ENCODE results near the gene DIRAS1.

DIRAS1 gene

DNA sequence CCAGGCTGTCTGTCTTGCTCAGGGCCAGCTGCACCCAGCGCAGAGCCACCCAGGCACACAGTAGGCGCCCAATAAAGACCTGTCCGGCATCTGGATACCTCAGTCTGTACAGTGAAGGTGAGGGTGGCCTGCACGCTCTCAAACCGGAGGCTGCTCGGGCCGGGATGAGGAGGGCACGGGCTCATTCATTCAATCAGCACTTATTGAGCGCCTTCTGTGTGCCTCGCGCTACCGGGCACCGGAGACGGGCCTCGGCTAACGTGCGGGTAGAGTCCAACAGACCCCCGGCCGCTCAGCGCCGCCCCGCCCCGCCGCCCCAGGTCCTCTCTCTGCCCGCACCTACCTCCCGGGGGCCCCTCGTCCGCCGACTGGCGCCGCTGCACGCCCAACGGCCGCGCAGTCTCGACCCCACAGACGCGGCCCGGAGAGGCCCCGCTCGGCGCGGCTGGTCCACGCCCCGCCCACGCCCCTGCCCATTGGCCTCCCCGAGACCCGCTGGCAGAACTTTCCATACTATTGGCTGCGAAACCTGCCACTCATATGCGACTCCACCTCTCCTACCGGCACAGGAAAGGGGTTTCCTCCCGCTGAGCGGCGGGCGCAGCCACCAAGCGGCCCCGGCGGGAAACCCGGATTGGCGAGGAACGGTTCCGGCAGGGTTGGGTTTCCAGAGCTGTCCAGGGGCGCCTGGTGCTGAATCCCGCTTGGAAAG is 18.6 kb upstream of the DIRAS1 start, which contains the start of gene SLC39A3:
Gene SLC39A3, minus strand, starts transcription at position 416 of the 712 bp plus-strand sequence. CDS start 2,760 bp downstream, outside the sequence.
- TF ChIP-seq ZNF274 (IDR thresholded peaks at IDR 0.05; ENCODE audit: low read depth, low read length), result no peak

DNA sequence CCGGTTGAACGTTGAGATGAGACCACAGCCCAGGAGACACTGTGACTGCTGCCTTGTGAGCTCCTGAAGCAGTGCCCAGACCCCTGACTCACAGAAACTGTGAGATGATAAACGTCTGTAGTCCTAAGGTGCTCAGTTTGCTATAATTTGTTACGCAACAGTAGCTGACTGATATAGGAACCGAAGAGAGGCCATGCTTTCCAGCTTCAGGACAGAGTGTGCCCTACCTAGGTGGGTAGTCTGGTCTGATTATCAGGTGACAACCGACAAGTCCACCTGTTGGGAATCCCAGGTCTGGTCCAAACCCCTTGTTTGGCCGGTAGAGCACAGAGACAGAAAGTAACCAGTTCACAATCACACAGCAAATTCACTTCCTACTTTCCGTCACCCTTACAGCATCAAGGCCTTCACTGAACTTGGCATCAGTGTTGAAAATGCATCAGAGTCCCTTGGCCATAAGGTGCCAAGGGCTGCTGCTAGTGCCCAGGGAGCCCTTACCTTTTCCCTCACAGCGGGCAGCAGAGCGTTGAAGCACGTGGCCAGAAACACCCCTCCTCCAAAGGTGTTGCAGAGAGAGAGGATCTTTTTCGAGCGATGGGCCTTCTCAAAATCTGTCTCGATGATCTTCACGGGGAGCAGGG is 15.5 kb upstream of the DIRAS1 start:
- no peak overlapping the region for H3K4me3 ChIP-seq (ENCODE audit: low read length)

More for the DNA sequence above, 18.6 kb upstream of the DIRAS1 start, which contains the start of gene SLC39A3:
- H3K4me3 ChIP-seq (ENCODE audit: low read length), result peak within 1 kb of the TSS; percentile 91

DNA sequence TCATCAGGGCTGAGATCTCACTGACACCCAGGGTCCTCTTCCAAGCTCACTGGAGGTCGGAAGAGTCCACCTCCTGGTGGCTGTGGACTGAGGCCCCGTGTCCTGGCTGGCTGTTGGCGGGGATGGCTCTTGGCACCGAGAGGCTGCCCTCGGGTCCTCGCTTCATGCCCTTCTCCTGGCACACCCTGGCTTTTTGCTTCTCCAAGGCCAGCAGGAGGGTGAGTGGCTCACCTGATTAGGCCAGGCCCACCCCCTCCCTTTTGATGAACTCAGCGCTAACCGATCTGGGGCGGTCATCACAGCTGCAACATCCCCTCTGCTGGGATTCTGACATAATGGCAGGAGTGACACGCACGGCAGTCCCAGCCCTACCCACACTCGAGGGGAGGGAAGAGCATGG is 14.2 kb upstream of the DIRAS1 start:
- no peak for TF ChIP-seq ZNF274 (IDR thresholded peaks at IDR 0.05; ENCODE audit: low read depth, low read length)
- H3K4me3 ChIP-seq (ENCODE audit: low read length), result no peak overlapping the region

More for the DNA sequence above, 15.5 kb upstream of the DIRAS1 start:
- no peak for TF ChIP-seq ZNF274 (IDR thresholded peaks at IDR 0.05; ENCODE audit: low read depth, low read length)

DNA sequence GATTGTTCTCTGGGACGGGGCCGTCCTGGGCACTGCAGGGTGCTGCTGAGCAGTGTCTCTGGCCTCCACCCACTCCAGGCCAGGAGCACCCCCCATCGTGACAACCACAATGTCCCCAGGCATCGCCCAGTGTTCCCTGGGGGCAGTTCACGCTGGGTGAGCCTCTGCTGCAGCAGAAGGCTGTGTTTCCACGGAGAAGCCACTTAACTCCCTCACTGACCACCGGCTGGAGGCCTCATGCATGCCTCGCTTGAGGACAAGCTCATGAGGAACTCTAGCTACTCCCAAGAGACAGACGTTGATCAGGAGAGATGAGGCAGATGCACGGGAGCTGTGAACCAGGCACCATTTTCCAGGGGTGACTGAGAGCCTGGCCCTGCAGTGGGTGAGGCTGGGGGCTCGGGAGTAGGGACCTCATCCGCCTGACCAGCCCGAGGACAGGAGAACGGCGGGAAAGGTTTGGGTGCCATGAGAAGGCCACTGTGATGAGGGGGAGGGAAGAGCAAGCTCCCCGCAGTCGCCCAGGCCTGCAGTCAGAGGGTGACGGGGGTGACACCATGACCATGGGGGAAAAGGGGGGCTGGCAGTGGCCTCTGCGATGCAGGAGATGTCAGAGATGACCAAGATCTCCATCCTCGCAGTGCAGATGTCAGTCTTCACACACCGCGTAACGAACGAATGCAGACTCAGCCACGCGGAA is 13.6 kb upstream of the DIRAS1 start:
- no peak for TF ChIP-seq ZNF274 (IDR thresholded peaks at IDR 0.05; ENCODE audit: low read depth, low read length)
- H3K4me3 ChIP-seq (ENCODE audit: low read length), result no peak overlapping the region

DNA sequence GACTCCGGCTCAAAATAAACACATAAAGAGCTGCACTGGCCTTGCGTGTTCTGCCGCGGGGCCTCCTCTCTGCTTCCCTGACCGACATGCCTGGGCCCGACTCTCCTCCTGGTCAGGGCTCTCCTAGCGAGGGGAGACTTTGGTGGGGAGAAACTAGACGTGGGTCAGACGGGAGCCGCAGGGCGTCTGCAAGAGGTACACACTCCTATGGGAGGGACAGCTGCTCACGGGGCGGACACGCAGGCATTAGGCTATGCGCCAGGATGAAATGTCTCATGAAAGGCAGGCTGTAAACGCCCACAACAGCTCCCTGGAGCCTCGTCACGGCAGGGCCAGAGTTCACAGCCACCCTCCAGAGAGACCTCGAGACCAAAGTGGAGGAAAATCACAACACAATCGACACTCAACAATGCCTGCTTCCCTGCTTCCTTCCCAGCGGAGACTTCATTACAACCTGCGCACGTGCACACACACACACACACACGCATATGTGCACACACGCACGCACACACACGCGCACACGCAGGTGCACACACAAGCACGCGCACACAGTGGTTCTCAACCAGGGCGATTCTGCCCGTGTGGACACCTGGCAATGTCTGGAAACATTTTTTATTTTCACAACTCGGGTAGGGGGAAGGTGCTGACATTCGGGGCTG is 12.9 kb upstream of the DIRAS1 start:
- no peak for TF ChIP-seq ZNF274 (IDR thresholded peaks at IDR 0.05; ENCODE audit: low read depth, low read length)
- no peak overlapping the region for H3K4me3 ChIP-seq (ENCODE audit: low read length)

DNA sequence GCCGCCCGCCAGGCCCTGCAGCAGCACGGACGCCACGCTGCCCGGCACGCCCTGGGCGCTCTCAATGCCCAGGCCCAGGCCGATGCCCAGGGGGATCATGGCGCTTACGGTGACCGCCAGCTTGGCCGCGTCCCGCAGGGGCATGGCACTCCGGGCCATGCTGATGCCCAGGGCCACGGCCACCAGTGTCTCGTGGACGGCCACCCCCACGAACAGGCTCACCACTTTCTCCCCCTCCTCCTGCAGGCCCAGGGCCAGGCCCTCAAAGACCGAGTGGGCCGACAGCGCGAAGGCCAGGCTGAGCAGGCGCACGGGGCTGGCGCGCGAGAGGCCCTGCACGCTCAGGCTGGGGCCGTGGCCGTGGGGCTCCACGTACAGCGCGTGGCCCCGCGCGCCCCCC is 11.7 kb upstream of the DIRAS1 start:
- TF ChIP-seq ZNF274 (IDR thresholded peaks at IDR 0.05; ENCODE audit: low read depth, low read length), result no peak
- no peak overlapping the region for H3K4me3 ChIP-seq (ENCODE audit: low read length)

DNA sequence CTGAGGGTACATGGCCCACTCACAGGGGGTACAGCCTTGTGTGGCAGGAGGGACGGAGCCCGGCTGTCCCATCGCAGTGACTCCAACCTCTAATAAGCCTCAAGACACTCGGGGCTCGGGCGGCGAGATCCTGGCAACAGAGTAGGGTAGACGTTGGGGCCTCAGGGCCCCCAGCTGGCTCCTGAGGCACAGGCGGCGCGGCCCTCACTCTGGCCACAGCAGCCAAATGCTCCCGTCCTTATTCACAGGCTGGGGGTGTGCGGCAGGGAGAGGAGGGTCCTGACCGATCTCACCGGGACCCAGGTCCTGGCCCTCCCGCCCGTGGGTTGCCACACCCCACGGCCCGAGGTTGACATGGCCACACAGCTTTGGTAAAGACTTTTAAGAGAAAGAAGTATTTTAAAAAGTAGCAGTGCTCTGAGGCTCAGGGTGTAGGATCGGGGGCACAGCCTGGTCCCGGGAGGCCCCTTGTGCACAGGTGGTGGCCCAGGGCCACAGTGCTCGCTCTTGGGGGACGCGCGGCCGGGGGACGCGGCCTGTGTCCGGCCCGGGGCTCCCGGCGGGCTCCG is 11.1 kb upstream of the DIRAS1 start:
- no peak for TF ChIP-seq ZNF274 (IDR thresholded peaks at IDR 0.05; ENCODE audit: low read depth, low read length)

DNA sequence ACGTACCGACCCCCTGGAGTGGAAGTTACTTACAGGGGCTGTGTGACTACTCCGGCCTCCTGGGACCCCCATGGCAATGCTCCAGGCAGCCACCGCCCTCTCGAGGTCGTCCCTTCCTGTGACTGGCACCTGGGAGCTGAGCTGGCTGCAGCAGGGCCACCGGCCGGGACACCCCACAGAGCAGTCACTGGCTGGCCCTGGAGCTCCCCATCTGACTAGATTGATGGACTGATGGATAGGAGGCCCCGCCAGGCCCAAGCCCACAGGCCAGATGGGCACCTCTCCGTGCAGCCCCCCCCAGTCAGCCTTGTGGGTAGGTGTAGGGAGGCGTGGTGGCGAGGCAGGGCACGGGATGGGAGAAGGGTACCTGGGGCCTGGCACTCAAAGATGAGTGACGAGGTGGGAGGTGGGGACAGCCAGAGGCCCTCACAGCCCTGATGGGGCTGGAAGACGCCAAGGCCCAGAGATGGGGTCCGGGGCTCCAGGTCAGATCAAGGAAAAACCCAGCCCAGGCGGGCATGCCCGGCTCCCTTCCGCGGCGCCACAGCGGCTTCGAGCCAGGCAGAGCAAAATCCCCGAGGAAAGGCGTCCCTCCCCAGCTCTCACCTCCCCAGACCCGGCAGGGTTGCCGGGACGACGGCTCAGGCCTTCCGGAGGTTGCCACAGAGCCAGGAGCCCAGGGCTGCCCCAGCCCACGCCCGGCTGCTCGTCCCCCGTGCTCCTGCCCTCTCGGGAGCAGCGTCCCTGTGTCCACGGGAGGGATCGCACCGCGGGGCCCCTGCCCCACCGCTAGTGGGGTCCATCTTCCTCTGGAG is 10.2 kb upstream of the DIRAS1 start:
- no peak overlapping the region for H3K4me3 ChIP-seq (ENCODE audit: low read length)
- TF ChIP-seq ZNF274 (IDR thresholded peaks at IDR 0.05; ENCODE audit: low read depth, low read length), result no peak

More for the DNA sequence above, 11.1 kb upstream of the DIRAS1 start:
- H3K4me3 ChIP-seq (ENCODE audit: low read length), result no peak overlapping the region

DNA sequence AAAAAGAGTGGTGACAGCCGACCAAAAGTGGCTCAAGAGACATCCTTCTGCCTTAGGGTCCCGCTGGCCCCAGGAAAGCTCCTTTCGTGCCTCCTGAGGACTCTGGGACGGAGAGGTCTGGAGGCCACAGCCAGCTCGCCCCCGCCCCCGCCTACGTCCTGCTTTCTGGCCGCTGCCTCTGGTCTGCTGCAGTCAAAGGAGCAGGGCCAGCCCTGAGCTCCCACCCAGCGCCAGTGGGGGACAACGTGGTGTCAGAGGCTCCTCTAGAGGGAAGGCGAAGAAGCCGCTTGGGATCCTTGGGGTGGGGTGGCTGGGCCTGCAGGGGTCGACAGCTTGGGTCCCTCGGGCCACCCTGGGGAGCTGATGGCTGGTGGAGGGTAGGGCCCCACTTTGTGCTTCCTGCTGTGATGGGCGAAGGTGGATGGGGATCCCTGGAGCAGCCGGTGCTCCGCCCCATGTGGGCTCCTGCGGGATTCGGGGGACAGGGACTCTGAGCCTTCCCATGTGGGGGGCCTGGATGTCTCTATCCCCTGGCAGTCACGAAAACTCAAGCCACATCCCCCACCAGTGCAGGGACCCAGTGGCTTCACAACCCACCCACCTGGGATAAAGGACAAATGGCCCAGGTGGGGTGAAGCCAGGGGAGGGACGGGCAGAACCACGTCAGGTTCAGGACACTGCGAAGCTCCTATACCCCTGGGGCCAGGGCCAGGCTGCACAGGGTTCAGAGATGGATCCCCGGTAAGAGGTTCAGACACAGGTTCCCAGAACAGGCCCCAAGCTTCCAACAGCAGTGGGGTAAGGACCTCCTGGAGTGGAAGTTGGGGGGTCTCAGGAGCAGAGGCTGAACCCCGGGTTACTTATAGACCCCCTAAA is 9.0 kb upstream of the DIRAS1 start:
- TF ChIP-seq ZNF274 (IDR thresholded peaks at IDR 0.05; ENCODE audit: low read depth, low read length), result no peak
- no peak overlapping the region for H3K4me3 ChIP-seq (ENCODE audit: low read length)

DNA sequence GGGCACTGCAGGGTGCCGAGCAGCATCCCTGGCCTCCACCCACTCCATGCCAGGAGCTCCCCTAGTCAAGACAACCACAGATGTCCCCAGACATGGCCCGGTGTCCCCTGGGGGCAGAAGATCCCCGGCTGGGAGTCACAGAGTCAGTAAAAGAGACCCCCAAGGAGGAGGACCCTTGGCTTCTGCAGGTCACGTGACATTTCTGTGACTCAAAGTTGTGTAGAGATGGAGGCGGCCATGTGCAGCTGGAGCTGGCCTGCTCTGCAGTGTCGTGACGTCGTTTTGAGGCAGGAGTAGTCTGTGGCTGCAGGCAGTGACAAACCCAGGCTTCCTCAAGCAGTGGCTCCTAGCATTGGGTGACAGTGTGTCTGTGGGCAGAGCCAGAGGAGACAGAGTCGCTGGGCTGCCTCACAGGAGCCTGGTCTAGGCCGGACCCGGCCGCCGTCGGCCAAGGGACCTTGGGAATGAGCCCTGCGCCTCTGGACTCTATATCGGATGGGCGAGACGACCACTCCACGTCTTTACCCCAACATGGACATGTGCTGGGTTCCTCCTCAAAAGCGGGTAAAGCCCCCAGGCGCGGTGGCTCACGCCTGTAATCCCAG is 7.7 kb upstream of the DIRAS1 start:
- H3K4me3 ChIP-seq (ENCODE audit: low read length), result no peak overlapping the region
- TF ChIP-seq ZNF274 (IDR thresholded peaks at IDR 0.05; ENCODE audit: low read depth, low read length), result no peak

DNA sequence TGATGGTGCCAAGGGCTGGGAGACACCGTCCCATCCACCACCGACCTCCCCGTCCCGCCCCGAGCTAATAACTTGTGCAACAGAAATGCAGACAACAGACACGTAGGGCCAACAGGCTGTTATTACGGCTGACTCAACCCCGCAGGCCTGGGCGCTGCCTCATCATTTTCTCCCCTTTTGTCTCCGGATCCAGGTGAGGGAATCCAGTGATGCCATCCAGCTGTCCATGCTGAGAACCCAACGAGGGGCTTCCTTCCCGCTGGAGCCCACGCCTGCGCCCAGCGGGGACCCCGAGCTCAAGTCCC is 6.4 kb upstream of the DIRAS1 start:
- TF ChIP-seq ZNF274 (IDR thresholded peaks at IDR 0.05; ENCODE audit: low read depth, low read length), result no peak
- no peak overlapping the region for H3K4me3 ChIP-seq (ENCODE audit: low read length)

Data from GM08714 (cell line).